22Rv1 (cell line): ENCODE measurements around the gene POU2AF2.

Experiments used
- CTCF ChIP-seq: fragments of 450-650 bp; IDR thresholded peaks from 2 replicates; pipeline ENCODE4 v1.5.1; 2017; ENCODE audit warnings: mild to moderate bottlenecking
- ZFX ChIP-seq: fragments of 450-650 bp; IDR thresholded peaks from 2 replicates; pipeline ENCODE4 v1.6.1; 2017; ENCODE audit warnings: antibody characterized with exemption, borderline replicate concordance

DNA sequence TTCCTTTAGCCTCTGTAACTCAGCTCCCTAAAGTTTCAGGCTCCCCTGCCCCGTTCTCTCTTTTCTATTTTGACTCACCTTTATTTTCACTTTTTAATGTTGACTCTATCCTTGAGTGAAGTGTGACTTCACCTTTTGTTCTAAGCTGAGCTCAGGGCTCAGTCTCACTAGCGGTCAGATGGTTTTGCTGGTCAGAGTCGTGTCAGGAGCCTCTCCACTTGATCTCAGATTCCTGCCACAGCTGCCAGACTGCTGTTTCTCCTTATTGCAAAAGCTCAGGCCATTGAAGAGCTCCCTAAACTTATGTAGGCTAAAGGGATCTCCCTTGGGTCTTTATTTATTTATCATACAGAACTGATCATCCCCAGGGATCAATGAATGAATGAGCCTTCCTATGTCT lies 13.7 kb upstream of the POU2AF2 start:
- TF ChIP-seq CTCF, result no peak
- TF ChIP-seq ZFX, result no peak
